ENCODE measurements around the gene ZBTB20. TPM values are rescaled to one million over a fixed set of nuclear protein-coding genes. Genes with fewer than 3 reads are reported as not detected.

Gene ZBTB20
- total and polyA plus RNA-seq, 2 donors from 2014 or later, result 0.99 to 142 TPM

DNA sequence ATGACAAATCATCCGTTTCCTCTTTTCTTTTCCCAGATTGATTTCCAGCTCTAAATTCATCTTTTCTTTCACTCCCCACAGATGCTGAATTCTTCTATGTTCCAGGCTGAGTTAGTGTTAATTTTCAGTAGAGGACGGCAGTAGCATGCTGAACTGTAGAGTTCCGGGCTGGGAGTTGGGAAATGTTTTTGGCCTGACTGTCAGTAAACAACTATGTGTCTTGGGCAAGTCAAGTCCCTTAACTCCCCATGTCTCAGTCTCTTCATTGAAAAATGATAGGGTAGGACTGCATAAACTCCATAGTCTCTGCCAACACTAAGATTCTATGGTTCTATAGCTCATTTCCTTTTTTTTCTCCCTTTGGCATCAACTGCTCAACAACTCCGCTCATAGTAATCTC lies 519.3 kb downstream of the ZBTB20 start:
- Histone ChIP-seq H3K9me3 (ENCODE audit: control insufficient read depth in 2 of 3, insufficient read depth in 1 of 3, low read length in 3 of 3) (no peaks in the 10 kb centered on the region), H3K4me1 (ENCODE audit: control insufficient read depth in 2 of 3, insufficient read depth in 2 of 3, low read depth in 1 of 3, low read length in 3 of 3) (peaks cover 0 to 37% (median 15%) of the 10 kb centered on the region in 3 donors), H3K27me3 (ENCODE audit: control insufficient read depth, insufficient read depth, low read length) (no peaks in the 10 kb centered on the region), H3K36me3 (ENCODE audit: control insufficient read depth in 2 of 3, insufficient read depth in 3 of 3, low read length in 3 of 3) (peaks cover 0 to 3% (median 0%) of the 10 kb centered on the region in 3 donors), H3K9ac (ENCODE audit: low read length in 3 of 3) (no peak overlapping the region), H3K4me3 (ENCODE audit: low read length in 3 of 3) (no peak overlapping the region), H3K27ac (ENCODE audit: low read depth in 2 of 2, low read length in 2 of 2) (peak overlapping the region; percentile 12 to 15)
- TF ChIP-seq, protein P1, sequence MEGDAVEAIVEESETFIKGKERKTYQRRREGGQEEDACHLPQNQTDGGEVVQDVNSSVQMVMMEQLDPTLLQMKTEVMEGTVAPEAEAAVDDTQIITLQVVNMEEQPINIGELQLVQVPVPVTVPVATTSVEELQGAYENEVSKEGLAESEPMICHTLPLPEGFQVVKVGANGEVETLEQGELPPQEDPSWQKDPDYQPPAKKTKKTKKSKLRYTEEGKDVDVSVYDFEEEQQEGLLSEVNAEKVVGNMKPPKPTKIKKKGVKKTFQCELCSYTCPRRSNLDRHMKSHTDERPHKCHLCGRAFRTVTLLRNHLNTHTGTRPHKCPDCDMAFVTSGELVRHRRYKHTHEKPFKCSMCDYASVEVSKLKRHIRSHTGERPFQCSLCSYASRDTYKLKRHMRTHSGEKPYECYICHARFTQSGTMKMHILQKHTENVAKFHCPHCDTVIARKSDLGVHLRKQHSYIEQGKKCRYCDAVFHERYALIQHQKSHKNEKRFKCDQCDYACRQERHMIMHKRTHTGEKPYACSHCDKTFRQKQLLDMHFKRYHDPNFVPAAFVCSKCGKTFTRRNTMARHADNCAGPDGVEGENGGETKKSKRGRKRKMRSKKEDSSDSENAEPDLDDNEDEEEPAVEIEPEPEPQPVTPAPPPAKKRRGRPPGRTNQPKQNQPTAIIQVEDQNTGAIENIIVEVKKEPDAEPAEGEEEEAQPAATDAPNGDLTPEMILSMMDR (IDR thresholded peaks at IDR 0.05; ENCODE audit: borderline replicate concordance, extremely low read depth, insufficient read depth), result no peak
- intact Hi-C loops (cut with DNase I), result no loop called here
- FAIRE-seq (no peak), DNase-seq (peak in 1 of 5 donors; percentile 54)

DNA sequence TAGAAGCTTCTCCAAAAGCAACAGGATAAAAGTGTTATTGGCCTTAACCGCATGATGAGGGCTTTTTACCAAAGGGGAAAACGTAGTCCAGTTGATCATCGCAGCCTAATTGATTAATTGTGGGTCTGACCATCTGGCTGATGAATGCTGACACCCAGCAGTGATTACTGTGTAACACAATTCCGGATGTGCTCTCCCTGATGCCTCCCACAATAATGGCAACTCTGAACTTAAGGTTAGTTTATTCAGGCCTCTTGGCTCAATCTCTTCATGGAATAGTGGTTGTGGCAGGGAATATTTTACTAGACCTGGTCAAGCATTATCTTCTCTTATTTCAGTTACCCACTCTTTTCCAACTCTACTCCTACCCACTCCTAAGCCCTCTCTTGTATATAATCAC lies 520.3 kb downstream of the ZBTB20 start:
- Histone ChIP-seq H3K9me3 (ENCODE audit: control insufficient read depth in 2 of 3, insufficient read depth in 1 of 3, low read length in 3 of 3) (no peaks in the 10 kb centered on the region), H3K36me3 (ENCODE audit: control insufficient read depth in 2 of 3, insufficient read depth in 3 of 3, low read length in 3 of 3) (peaks cover 0 to 3% (median 0%) of the 10 kb centered on the region in 3 donors), H3K4me3 (ENCODE audit: low read length in 3 of 3) (no peak overlapping the region), H3K27me3 (ENCODE audit: control insufficient read depth, insufficient read depth, low read length) (no peaks in the 10 kb centered on the region), H3K4me1 (ENCODE audit: control insufficient read depth in 2 of 3, insufficient read depth in 2 of 3, low read depth in 1 of 3, low read length in 3 of 3) (peaks cover 0 to 43% (median 18%) of the 10 kb centered on the region in 3 donors), H3K27ac (ENCODE audit: low read depth in 2 of 2, low read length in 2 of 2) (peak overlapping the region; percentile 14 to 51), H3K9ac (ENCODE audit: low read length in 3 of 3) (no peak overlapping the region)
- TF ChIP-seq, protein P1 (IDR thresholded peaks at IDR 0.05; ENCODE audit: borderline replicate concordance, extremely low read depth, insufficient read depth), result no peak
- intact Hi-C loops (cut with DNase I), result no loop called here
- DNase-seq, result peak in 3 of 5 donors; percentile 17 to 64 (median 54)
- no peak for FAIRE-seq

DNA sequence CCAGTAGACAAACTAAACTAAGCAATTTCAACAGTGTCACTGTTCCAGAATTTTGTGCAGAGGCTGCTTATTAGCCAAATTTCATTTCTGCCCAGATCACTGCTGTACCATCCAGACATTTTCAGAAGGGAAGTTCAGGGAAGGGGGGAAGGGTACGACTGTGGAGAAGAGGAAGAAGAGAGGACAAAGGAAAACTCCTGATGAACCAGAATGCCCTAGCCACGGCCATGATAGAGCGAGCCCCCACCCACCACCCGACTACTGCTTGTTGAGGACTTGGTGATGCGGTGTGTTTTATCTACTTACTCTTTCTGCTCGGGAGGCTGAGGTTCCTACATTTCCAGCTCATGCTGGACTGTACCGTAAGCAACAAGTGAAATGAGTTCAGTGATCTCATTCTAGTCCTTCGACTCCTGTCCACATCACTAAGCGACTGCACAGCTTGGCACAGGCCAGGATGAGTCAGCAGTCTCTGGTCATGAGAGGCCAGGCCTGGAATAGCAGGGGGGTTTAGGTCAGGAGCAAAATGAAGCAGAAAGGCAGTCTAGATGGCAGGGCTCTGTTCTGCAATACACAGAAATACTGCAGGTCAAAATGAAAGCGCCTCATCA lies 522.4 kb downstream of the ZBTB20 start:
- Histone ChIP-seq H3K9ac (ENCODE audit: low read length in 3 of 3) (peak overlapping the region in 2 of 3 donors; percentile 20 to 65), H3K27me3 (ENCODE audit: control insufficient read depth, insufficient read depth, low read length) (no peaks in the 10 kb centered on the region), H3K4me3 (ENCODE audit: low read length in 3 of 3) (peak overlapping the region in 2 of 3 donors; percentile 52 to 54), H3K27ac (ENCODE audit: low read depth in 2 of 2, low read length in 2 of 2) (peak overlapping the region; percentile 93 to 96), H3K4me1 (ENCODE audit: control insufficient read depth in 2 of 3, insufficient read depth in 2 of 3, low read depth in 1 of 3, low read length in 3 of 3) (peaks cover 0 to 43% (median 20%) of the 10 kb centered on the region in 3 donors), H3K36me3 (ENCODE audit: control insufficient read depth in 2 of 3, insufficient read depth in 3 of 3, low read length in 3 of 3) (no peaks in the 10 kb centered on the region), H3K9me3 (ENCODE audit: control insufficient read depth in 2 of 3, insufficient read depth in 1 of 3, low read length in 3 of 3) (no peaks in the 10 kb centered on the region)
- TF ChIP-seq, protein P1 (IDR thresholded peaks at IDR 0.05; ENCODE audit: borderline replicate concordance, extremely low read depth, insufficient read depth), result no peak
- FAIRE-seq (peak; percentile 76), DNase-seq (peak; percentile 37 to 96 (median 53))
- intact Hi-C loops (cut with DNase I), result no loop called here

Measured in kidney (tissue), 14 donors.